Activated CD4-positive, alpha-beta T cell treated with anti-CD3 and anti-CD28 coated beads, Interleukin-2, amount 10 ng/mL, durations not matched to agents 24 days and 14 days (primary cell): ENCODE data around the gene PGM2. TPM values are rescaled to one million over a fixed set of nuclear protein-coding genes. Genes with fewer than 3 reads are reported as not detected.

Experiments used
- DNase-seq: peaks from one replicate; pipeline ENCODE4 v3.0.0; 2022
- H3K27ac Mint-ChIP-seq: one replicate; pipeline ENCODE4 v1.8.0; 2022; ENCODE audit warnings: mild to moderate bottlenecking, mixed read lengths
- H3K27me3 Mint-ChIP-seq: one replicate; pipeline ENCODE4 v1.8.0; 2022; ENCODE audit warnings: mixed read lengths
- H3K36me3 Mint-ChIP-seq: one replicate; pipeline ENCODE4 v1.8.0; 2022; ENCODE audit warnings: low read depth, mild to moderate bottlenecking, mixed read lengths
- H3K4me1 Mint-ChIP-seq: one replicate; pipeline ENCODE4 v1.8.0; 2021; ENCODE audit warnings: mixed read lengths
- H3K4me3 Mint-ChIP-seq: one replicate; pipeline ENCODE4 v1.8.0; 2022; ENCODE audit warnings: mild to moderate bottlenecking, moderate library complexity, mixed read lengths
- H3K9me3 Mint-ChIP-seq: one replicate; pipeline ENCODE4 v1.8.0; 2021; ENCODE audit warnings: mixed read lengths
- intact Hi-C: fragments of 100-400 bp; cut with micrococcal nuclease; formaldehyde crosslinking; loops from one replicate; pipeline ENCODE4 v1.15.1; 2023
- total RNA-seq: library from RNA; stranded (reverse); gene quantifications from 2 replicates; pipeline ENCODE4 v1.2.3, GENCODE V29; 2022

Gene PGM2
- total RNA-seq, 1 donor from 2014 or later: 53.4 TPM

- Mint-ChIP-seq H3K27ac (peak overlapping the region; percentile 91), H3K36me3 (peaks cover 31% of the 10 kb centered on the region)
- intact Hi-C loops: loop anchor here (2.0 to 5.0 kb wide), 2 partner anchors 45 to 150 kb away; no protein-coding TSS in a partner anchor
These were observed 672 bp downstream of the PGM2 start for GRCh38 chr4:37827030-37827685.

GRCh38 chr4:37827802-37828321 lies 1.4 kb downstream of the PGM2 start:
- peak overlapping the region; percentile 91 for H3K27ac Mint-ChIP-seq
- DNase-seq: no peak
- peaks cover 36% of the 10 kb centered on the region for H3K4me1 Mint-ChIP-seq
- no peaks in the 10 kb centered on the region for H3K9me3 Mint-ChIP-seq
- peaks cover 36% of the 10 kb centered on the region for H3K36me3 Mint-ChIP-seq
- peak overlapping the region; percentile 95 for H3K4me3 Mint-ChIP-seq
- H3K27me3 Mint-ChIP-seq: peaks cover 1% of the 10 kb centered on the region
- intact Hi-C loops: loop anchor here (2.0 to 5.0 kb wide), 2 partner anchors 44 to 149 kb away; no protein-coding TSS in a partner anchor

More at GRCh38 chr4:37827030-37827685, 672 bp downstream of the PGM2 start:
- no peak for DNase-seq
- Mint-ChIP-seq H3K27me3 (peaks cover 1% of the 10 kb centered on the region), H3K4me1 (peaks cover 35% of the 10 kb centered on the region), H3K4me3 (peak overlapping the region; percentile 95), H3K9me3 (no peaks in the 10 kb centered on the region)

DNA sequence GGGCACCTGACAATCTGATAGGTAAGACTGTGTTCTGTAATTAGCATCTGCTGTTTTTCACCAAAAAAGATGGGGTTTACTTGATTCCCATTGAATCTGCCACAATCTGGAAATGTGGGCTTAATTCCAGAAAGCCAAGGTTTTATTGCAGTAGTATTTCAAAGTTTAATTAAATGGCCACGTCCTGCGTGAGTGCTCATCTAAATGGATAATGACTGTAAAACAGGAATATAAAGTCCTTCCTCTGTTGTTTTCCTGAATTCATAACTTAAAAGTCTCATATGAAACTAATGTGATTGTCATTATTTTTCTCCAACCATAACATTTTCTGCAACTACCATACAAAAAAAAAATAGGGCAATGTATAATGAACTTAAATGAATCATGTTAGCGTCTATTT lies 2.4 kb downstream of the PGM2 start:
- Mint-ChIP-seq H3K4me3 (peak overlapping the region; percentile 45), H3K27ac (no peak overlapping the region), H3K4me1 (peaks cover 36% of the 10 kb centered on the region), H3K36me3 (peaks cover 40% of the 10 kb centered on the region), H3K27me3 (peaks cover 1% of the 10 kb centered on the region), H3K9me3 (no peaks in the 10 kb centered on the region)
- no peak for DNase-seq
- intact Hi-C loops: loop anchor here (5.0 kb wide), 1 partner anchor 43 kb away; no protein-coding TSS in a partner anchor

DNA sequence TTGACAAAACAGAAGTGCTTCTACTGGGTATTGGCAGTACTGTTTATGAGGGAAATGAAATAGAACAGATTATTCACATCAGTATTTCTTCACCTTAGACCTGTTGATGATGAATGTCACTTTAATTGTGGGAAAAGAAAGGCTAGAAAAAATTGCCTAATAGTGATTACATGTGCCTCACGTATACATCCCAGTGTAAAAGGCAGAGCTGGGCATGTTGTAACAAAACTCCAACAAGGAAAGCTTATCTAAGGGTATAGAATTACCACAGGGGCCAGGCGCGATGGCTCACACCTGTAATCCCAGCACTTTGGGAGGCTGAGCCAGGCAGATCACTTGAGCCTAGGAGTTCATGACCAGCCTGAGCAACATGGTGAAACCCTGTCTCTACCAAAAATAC lies 4.2 kb downstream of the PGM2 start:
- intact Hi-C loops: no loop called here
- Mint-ChIP-seq H3K4me3 (no peak overlapping the region), H3K36me3 (peaks cover 50% of the 10 kb centered on the region)

DNA sequence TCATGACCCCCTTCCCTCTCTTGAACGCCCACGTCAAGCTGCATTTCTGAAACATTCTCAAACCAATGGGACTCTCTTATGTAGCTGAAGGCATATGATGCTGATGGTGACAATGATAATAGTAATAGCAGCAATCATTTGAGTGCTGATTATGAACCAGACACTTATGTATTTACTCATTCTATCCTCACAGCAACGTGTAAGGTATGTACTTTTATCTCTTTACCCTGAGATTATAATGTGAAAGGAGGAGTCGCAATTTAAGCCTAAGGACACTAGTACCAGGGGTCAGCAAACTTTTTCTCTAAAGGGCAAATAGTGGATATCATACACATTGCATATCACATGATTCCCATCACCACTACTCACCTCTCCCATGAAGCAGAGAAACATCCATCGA lies 8.5 kb downstream of the PGM2 start:
- DNase-seq: no peak
- Mint-ChIP-seq H3K9me3 (no peaks in the 10 kb centered on the region), H3K27ac (no peak overlapping the region), H3K4me3 (no peak overlapping the region), H3K4me1 (peaks cover 31% of the 10 kb centered on the region), H3K36me3 (peaks cover 65% of the 10 kb centered on the region), H3K27me3 (no peaks in the 10 kb centered on the region)
- intact Hi-C loops: no loop called here

More for the DNA sequence above, 4.2 kb downstream of the PGM2 start:
- no peaks in the 10 kb centered on the region for H3K9me3 Mint-ChIP-seq
- DNase-seq: no peak
- H3K4me1 Mint-ChIP-seq: peaks cover 34% of the 10 kb centered on the region
- H3K27me3 Mint-ChIP-seq: no peaks in the 10 kb centered on the region
- H3K27ac Mint-ChIP-seq: no peak overlapping the region

- H3K27me3 Mint-ChIP-seq: no peaks in the 10 kb centered on the region
- H3K36me3 Mint-ChIP-seq: peaks cover 62% of the 10 kb centered on the region
- no peak overlapping the region for H3K27ac Mint-ChIP-seq
- H3K9me3 Mint-ChIP-seq: no peaks in the 10 kb centered on the region
- H3K4me3 Mint-ChIP-seq: no peak overlapping the region
- H3K4me1 Mint-ChIP-seq: peaks cover 28% of the 10 kb centered on the region
- intact Hi-C loops: no loop called here
- DNase-seq: no peak
These were observed 9.3 kb downstream of the PGM2 start for GRCh38 chr4:37835806-37836205.

DNA sequence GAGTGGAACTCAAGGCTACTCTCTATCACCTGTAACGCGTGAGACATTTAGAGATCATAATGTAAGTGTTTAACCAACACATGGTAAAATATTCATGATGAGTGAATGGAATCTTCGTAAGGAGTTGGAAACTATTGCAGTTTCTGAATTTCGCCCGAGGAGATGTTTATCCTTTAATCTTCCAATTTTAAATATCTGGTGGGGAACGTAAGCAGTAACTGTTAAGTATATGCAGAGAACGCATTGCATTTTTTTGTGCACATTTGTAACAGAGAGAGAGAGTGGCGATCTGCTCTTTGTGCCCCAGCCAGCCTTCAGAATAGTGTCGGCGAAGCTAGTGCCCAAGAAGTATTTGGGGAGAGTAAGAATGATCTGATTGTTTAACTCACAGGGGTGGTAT lies 9.8 kb downstream of the PGM2 start:
- intact Hi-C loops: no loop called here
- Mint-ChIP-seq H3K4me3 (no peak overlapping the region), H3K36me3 (peaks cover 61% of the 10 kb centered on the region), H3K27me3 (no peaks in the 10 kb centered on the region), H3K4me1 (peaks cover 28% of the 10 kb centered on the region), H3K27ac (no peak overlapping the region), H3K9me3 (no peaks in the 10 kb centered on the region)
- DNase-seq: no peak

- Mint-ChIP-seq H3K9me3 (no peaks in the 10 kb centered on the region), H3K36me3 (peaks cover 62% of the 10 kb centered on the region), H3K27ac (no peak overlapping the region), H3K4me3 (no peak overlapping the region), H3K27me3 (no peaks in the 10 kb centered on the region), H3K4me1 (peaks cover 28% of the 10 kb centered on the region)
- intact Hi-C loops: no loop called here
- DNase-seq: no peak
These were observed 10.5 kb downstream of the PGM2 start for GRCh38 chr4:37836838-37837440.

- no peaks in the 10 kb centered on the region for H3K27me3 Mint-ChIP-seq
- no peak for DNase-seq
- peaks cover 24% of the 10 kb centered on the region for H3K4me1 Mint-ChIP-seq
- intact Hi-C loops: no loop called here
- H3K4me3 Mint-ChIP-seq: no peak overlapping the region
- H3K27ac Mint-ChIP-seq: no peak overlapping the region
- no peaks in the 10 kb centered on the region for H3K9me3 Mint-ChIP-seq
- peaks cover 58% of the 10 kb centered on the region for H3K36me3 Mint-ChIP-seq
These were observed 11.0 kb downstream of the PGM2 start for GRCh38 chr4:37837446-37837845.

- H3K27me3 Mint-ChIP-seq: no peaks in the 10 kb centered on the region
- peaks cover 57% of the 10 kb centered on the region for H3K36me3 Mint-ChIP-seq
- H3K4me3 Mint-ChIP-seq: no peak overlapping the region
- intact Hi-C loops: no loop called here
- no peak overlapping the region for H3K27ac Mint-ChIP-seq
- H3K9me3 Mint-ChIP-seq: no peaks in the 10 kb centered on the region
- DNase-seq: no peak
- peaks cover 25% of the 10 kb centered on the region for H3K4me1 Mint-ChIP-seq
These were observed 12.9 kb downstream of the PGM2 start for GRCh38 chr4:37839426-37839825.

GRCh38 chr4:37844204-37844603 lies 17.7 kb downstream of the PGM2 start:
- Mint-ChIP-seq H3K4me1 (peaks cover 1% of the 10 kb centered on the region), H3K27me3 (no peaks in the 10 kb centered on the region), H3K27ac (no peak overlapping the region), H3K36me3 (peaks cover 52% of the 10 kb centered on the region), H3K9me3 (no peaks in the 10 kb centered on the region), H3K4me3 (no peak overlapping the region)
- DNase-seq: no peak
- intact Hi-C loops: no loop called here

DNA sequence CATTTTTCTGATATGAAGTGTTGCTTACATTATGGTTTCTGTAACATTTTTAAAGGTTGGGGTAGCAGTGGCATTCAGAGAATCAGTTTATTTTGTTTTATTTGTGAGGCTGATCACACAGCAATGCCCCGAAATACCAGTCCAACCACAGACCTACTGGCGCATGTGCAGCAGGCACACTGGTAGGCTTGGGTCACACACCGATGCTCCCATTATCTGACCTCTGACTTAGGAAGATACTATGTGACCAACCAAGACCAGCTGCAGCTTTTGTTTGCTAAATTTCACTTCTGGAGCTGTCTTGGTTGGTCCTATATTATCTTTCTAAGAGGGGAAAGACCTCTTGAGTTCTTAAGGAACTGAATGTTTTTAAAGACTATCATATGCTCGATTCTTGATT lies 18.7 kb downstream of the PGM2 start:
- no peak for DNase-seq
- H3K9me3 Mint-ChIP-seq: no peaks in the 10 kb centered on the region
- intact Hi-C loops: no loop called here
- H3K36me3 Mint-ChIP-seq: peaks cover 47% of the 10 kb centered on the region
- H3K27me3 Mint-ChIP-seq: no peaks in the 10 kb centered on the region
- peaks cover 1% of the 10 kb centered on the region for H3K4me1 Mint-ChIP-seq
- no peak overlapping the region for H3K4me3 Mint-ChIP-seq
- no peak overlapping the region for H3K27ac Mint-ChIP-seq

DNA sequence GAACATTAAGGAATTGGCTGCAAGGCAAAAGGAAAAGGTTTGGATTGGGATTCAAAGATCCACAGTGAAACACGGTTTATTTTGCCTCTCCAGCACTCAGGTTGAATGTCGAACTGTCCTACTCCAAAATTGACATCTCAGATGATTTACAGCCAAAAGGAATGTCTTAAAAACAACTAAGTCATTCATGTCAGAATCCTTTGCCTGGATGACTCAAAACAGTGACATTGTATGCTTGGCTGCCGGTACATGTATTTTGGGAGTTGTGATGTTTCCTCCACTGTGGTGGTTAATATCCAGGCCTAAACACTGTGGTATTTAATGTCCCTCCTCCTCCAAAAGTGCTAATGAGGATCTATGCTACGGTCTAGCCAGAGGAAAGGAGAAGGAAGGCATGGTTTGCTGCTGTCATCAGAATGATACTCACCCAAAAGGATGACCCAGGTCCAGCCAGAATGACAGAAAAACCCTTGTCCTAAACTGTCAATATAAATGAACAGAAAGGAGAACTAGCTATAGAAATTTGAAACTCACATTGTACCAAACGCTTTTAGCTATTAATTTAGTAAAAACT lies 20.9 kb downstream of the PGM2 start:
- Mint-ChIP-seq H3K9me3 (no peaks in the 10 kb centered on the region), H3K4me3 (no peak overlapping the region), H3K4me1 (peaks cover 1% of the 10 kb centered on the region), H3K27ac (no peak overlapping the region), H3K36me3 (peaks cover 44% of the 10 kb centered on the region), H3K27me3 (no peaks in the 10 kb centered on the region)
- no peak for DNase-seq
- intact Hi-C loops: no loop called here

GRCh38 chr4:37852376-37852775 lies 25.9 kb downstream of the PGM2 start:
- Mint-ChIP-seq H3K36me3 (peaks cover 42% of the 10 kb centered on the region), H3K9me3 (no peaks in the 10 kb centered on the region), H3K27me3 (no peaks in the 10 kb centered on the region), H3K27ac (no peak overlapping the region), H3K4me3 (no peak overlapping the region), H3K4me1 (no peaks in the 10 kb centered on the region)
- intact Hi-C loops: no loop called here
- DNase-seq: no peak
